Frontal cortex (tissue), 4 donors: Measurements from ENCODE around the gene RNF14. TPM values are rescaled to one million over a fixed set of nuclear protein-coding genes. Genes with fewer than 3 reads are reported as not detected.

Source experiments
- DNase-seq, 2 donors: peaks; one replicate each; pipeline ENCODE4 v3.0.0; 2012; ENCODE audit warnings: low spot score in 2 of 2
- FAIRE-seq: peaks from 2 replicates; lab custom pipeline; 2012; peaks lifted over from hg19 to GRCh38; lab: Jason Lieb, UNC
- total RNA-seq: library from RNA; depleted of rRNA; stranded (reverse); fragments of >200 nt; gene quantifications from one replicate; pipeline ENCODE4 v1.2.3, GENCODE V29; 2014
- donor health status: control.
- donor health status: control.
- donor health status: control.

The RNF14 gene
- total RNA-seq, 1 donor from 2014 or later, result 75.0 TPM

- FAIRE-seq, result no peak
- DNase-seq, result no peak
These were observed 1.2 kb downstream of the RNF14 start for GRCh38 chr5:141969783-141970771.

- no peak for FAIRE-seq
- no peak for DNase-seq
These were observed 5.1 kb downstream of the RNF14 start for GRCh38 chr5:141973871-141974595.

- no peak for FAIRE-seq
- no peak for DNase-seq
These were observed 7.3 kb downstream of the RNF14 start for GRCh38 chr5:141976176-141976575.

GRCh38 chr5:141978389-141978788 is 9.5 kb downstream of the RNF14 start:
- DNase-seq, result no peak
- FAIRE-seq, result no peak

GRCh38 chr5:141982626-141983025 is 13.7 kb downstream of the RNF14 start:
- DNase-seq (no peak), FAIRE-seq (no peak)

GRCh38 chr5:141986072-141986471 is 17.2 kb downstream of the RNF14 start:
- DNase-seq, result no peak
- FAIRE-seq, result no peak

- no peak for FAIRE-seq
- DNase-seq, result no peak
These were observed 20.8 kb downstream of the RNF14 start for GRCh38 chr5:141989720-141990119.

GRCh38 chr5:141992349-141992963 is 23.6 kb downstream of the RNF14 start:
- peak; percentile 49 for FAIRE-seq
- DNase-seq, result peak in 1 of 2 donors; percentile 45

- DNase-seq (no peak), FAIRE-seq (no peak)
These were observed 25.7 kb downstream of the RNF14 start for GRCh38 chr5:141994511-141995136.

GRCh38 chr5:141995656-141996055 is 26.8 kb downstream of the RNF14 start:
- FAIRE-seq (no peak), DNase-seq (no peak)

GRCh38 chr5:141997358-141997960 is 28.6 kb downstream of the RNF14 start:
- no peak for FAIRE-seq
- DNase-seq, result no peak

- no peak for FAIRE-seq
- no peak for DNase-seq
These were observed 31.3 kb downstream of the RNF14 start for GRCh38 chr5:142000173-142000572.

GRCh38 chr5:142000704-142001484 is 32.0 kb downstream of the RNF14 start:
- FAIRE-seq, result no peak

GRCh38 chr5:142003266-142003800 is 34.4 kb downstream of the RNF14 start:
- FAIRE-seq (no peak), DNase-seq (no peak)

More at GRCh38 chr5:142000704-142001484, 32.0 kb downstream of the RNF14 start:
- no peak for DNase-seq

GRCh38 chr5:142006363-142007236 is 37.7 kb downstream of the RNF14 start:
- no peak for DNase-seq
- no peak for FAIRE-seq

GRCh38 chr5:142007237-142007544 is 38.3 kb downstream of the RNF14 start:
- FAIRE-seq (no peak), DNase-seq (no peak)

GRCh38 chr5:142008813-142009212 is 39.9 kb downstream of the RNF14 start:
- no peak for FAIRE-seq
- no peak for DNase-seq

- DNase-seq, result no peak
- FAIRE-seq, result no peak
These were observed 41.0 kb downstream of the RNF14 start for GRCh38 chr5:142009886-142010285.
